T47D (cell line): ENCODE results near the gene GRK2.

ENCODE experiments used
- DNase-seq, 2 experiments: peaks; one replicate each; pipeline versions ENCODE4 v3.0.0 to v3.0.0-alpha.2; 2011 to 2012; ENCODE audit warnings: low read depth in 1 of 2, low spot score in 1 of 2
- JUND ChIP-seq: IDR thresholded peaks from 2 replicates; pipeline ENCODE4 v1.6.1; 2012; ENCODE audit warnings: low read depth
- in situ Hi-C: cut with HindIII; loops from 2 replicates; pipeline ENCODE4 v1.10.0; 2016; ENCODE audit warnings: low sequenced_read_pairs, low pct_unique_long_range_greater_than_20kb

GRK2 gene

GRCh38 chr11:67323526-67323925 is 57.3 kb downstream of the GRK2 start:
- TF ChIP-seq JUND: no peak
- in situ Hi-C loops: no loop called here
- DNase-seq: no peak

DNA sequence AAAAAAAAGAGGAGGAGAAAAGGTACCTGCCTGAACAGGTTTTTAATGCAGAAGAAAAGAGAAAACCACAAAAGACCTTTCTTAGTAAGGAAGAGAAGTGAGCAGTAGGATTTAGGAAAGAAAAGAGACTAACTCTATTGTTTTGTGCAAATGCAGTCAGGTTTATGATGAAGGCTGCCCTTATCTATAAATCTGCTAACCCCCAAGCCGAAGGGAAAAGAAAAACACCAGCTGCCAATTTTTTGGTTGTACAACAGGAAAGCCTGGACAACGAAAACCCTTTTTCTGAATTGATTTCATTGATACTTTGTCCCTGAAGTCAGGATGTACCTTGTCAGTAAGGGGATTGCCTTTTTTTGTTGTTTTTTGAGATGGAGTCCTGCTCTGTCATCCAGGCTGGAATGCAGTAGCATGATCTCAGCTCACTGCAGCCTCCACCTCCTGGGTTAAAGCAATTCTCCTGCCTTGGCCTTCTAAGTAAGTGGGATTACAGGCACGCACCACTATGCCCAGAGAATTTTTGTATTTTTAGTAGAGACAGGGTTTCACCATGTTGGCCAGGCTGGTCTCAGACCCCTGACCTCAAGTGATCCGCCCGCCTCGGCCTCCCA is 65.9 kb downstream of the GRK2 start:
- in situ Hi-C loops: no loop called here
- DNase-seq: no peak
- TF ChIP-seq JUND: no peak
